Endothelial cell (in vitro differentiated cells): ENCODE results near the gene FXYD5. TPM values are rescaled to one million over a fixed set of nuclear protein-coding genes. Genes with fewer than 3 reads are reported as not detected.

Experiments
- DNase-seq: peaks from one replicate; pipeline ENCODE4 v3.0.0; 2021; ENCODE audit warnings: low spot score
- H3K27ac Mint-ChIP-seq: one replicate; pipeline ENCODE4 v1.8.0; 2021; ENCODE audit warnings: mixed read lengths, inconsistent platforms; ENCODE audit not compliant: unreplicated experiment
- H3K27me3 Mint-ChIP-seq: one replicate; pipeline ENCODE4 v1.8.0; 2021; ENCODE audit warnings: mild to moderate bottlenecking, moderate library complexity, mixed read lengths, inconsistent platforms; ENCODE audit not compliant: unreplicated experiment
- H3K36me3 Mint-ChIP-seq: one replicate; pipeline ENCODE4 v1.8.0; 2021; ENCODE audit warnings: mild to moderate bottlenecking, low read depth, mixed read lengths, inconsistent platforms; ENCODE audit not compliant: unreplicated experiment
- H3K4me1 Mint-ChIP-seq: one replicate; pipeline ENCODE4 v1.8.0; 2021; ENCODE audit warnings: mild to moderate bottlenecking, mixed read lengths, inconsistent platforms; ENCODE audit not compliant: unreplicated experiment
- H3K4me3 Mint-ChIP-seq: one replicate; pipeline ENCODE4 v1.8.0; 2021; ENCODE audit warnings: mild to moderate bottlenecking, mixed read lengths, inconsistent platforms; ENCODE audit not compliant: unreplicated experiment
- H3K9me3 Mint-ChIP-seq: one replicate; pipeline ENCODE4 v1.8.0; 2021; ENCODE audit warnings: mixed read lengths, inconsistent platforms; ENCODE audit not compliant: unreplicated experiment
- total RNA-seq: library from RNA; stranded (reverse); fragmentation: NEBNext Ultra II Directional; extraction: Animal tissue kit (Norgen Biotek cat#: 25700); gene quantifications from one replicate; pipeline ENCODE4 v1.2.1, GENCODE V29; 2021; ENCODE audit not compliant: unreplicated experiment
- TF ChIP-seq, protein P1 (sequence below): fragments of 200-600 bp; sonication (generic); IDR thresholded peaks from one replicate; pipeline ENCODE4 v1.5.0; 2021; ENCODE audit warnings: antibody characterized with exemption; ENCODE audit not compliant: unreplicated experiment

FXYD5 gene
- total RNA-seq, 1 donor from 2014 or later: 78.7 TPM

DNA sequence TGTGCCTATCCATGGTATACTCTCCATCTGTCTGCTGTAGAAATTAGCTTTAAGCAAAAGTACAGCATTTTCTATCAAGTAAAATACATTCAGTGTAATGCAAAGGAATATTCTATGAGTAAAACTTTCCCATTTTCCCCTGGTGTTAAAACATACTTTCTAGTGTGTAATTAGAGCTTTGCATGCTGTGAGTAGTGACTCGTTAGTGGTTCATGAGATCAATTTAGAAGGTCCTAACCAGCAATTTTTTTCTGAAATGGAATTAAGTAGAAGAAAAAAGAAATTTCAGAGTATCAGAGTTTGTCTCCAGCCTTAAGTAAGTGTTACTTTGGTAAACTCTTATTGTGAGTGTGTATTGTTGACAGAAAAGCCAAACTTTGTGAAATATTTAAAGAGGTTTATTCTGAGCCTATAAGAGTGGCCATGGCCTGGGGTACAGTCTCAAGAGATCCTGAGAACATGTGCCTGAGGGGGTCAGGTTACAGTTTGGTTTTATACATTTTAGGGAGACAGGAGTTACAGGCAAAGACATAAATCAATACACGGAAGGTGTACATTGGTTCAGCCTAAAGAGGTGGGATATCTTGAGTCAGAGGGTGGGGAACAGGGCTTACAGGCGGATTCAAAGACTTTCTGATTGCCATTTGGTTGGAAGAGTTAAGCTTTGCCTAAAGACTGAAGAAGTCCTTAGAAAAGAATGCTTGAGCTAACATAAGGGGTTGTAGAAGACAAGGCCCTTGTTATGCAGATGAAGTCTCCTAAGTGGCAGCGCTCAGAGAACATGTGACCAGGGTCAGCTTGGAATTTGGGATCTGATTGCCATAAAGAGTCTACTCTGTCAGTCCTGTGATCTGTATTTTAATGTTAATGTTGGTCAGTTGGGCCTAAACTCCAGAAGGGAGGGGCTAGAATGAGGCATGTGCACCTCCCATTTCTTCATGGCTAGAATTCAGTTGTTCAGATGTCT lies 48.5 kb downstream of the FXYD5 start:
- Mint-ChIP-seq H3K4me3 (no peak overlapping the region), H3K27me3 (peaks cover 7% of the 10 kb centered on the region), H3K4me1 (peaks cover 9% of the 10 kb centered on the region), H3K9me3 (no peaks in the 10 kb centered on the region), H3K36me3 (peaks cover 2% of the 10 kb centered on the region), H3K27ac (no peak overlapping the region)
- TF ChIP-seq, protein P1, sequence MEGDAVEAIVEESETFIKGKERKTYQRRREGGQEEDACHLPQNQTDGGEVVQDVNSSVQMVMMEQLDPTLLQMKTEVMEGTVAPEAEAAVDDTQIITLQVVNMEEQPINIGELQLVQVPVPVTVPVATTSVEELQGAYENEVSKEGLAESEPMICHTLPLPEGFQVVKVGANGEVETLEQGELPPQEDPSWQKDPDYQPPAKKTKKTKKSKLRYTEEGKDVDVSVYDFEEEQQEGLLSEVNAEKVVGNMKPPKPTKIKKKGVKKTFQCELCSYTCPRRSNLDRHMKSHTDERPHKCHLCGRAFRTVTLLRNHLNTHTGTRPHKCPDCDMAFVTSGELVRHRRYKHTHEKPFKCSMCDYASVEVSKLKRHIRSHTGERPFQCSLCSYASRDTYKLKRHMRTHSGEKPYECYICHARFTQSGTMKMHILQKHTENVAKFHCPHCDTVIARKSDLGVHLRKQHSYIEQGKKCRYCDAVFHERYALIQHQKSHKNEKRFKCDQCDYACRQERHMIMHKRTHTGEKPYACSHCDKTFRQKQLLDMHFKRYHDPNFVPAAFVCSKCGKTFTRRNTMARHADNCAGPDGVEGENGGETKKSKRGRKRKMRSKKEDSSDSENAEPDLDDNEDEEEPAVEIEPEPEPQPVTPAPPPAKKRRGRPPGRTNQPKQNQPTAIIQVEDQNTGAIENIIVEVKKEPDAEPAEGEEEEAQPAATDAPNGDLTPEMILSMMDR: no peak
- DNase-seq: no peak

DNA sequence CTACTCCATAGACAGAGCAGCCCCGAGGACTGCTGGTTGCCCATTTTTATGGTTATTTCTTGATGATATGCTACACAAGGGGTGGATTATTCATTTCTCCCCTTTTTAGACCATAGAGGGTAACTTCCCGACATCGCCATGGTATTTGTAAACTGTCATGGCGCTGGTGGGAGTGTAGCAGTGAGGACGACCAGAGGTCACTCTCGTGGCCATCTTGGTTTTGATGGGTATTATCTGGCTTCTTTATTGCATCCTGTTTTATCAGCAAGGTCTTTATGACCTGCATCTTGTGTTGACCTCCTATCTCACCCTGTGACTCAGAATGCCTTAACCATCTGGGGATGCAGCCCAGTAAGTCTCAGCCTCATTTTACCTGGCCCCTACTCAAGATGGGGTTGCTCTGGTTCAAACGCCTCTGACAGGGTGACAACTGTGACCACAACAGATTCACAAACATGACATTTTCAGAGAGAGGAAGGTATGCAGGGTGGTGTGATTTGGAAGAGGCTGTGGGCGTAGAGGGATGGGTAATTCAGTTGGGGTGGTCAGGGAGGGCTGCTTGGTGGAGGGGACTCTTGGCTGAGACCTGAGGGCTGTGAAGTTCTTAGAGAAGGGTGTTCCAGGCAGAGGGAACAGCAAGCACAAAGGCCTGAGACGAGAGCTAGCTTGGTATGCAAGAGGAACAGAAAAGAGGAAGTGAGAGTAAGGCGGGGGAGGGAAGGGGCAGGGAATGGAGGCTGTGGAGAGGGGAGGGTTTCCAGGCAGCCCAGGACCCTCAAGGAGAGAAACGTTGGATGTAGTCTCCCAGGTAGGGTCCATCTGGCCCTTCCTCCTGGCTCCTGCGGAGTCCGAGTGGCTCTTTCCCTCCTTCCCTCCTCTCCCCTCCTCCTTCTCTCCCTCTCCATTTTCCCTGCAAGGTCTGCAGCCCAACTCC lies 50.5 kb downstream of the FXYD5 start:
- H3K27ac Mint-ChIP-seq: no peak overlapping the region
- no peak for DNase-seq

DNA sequence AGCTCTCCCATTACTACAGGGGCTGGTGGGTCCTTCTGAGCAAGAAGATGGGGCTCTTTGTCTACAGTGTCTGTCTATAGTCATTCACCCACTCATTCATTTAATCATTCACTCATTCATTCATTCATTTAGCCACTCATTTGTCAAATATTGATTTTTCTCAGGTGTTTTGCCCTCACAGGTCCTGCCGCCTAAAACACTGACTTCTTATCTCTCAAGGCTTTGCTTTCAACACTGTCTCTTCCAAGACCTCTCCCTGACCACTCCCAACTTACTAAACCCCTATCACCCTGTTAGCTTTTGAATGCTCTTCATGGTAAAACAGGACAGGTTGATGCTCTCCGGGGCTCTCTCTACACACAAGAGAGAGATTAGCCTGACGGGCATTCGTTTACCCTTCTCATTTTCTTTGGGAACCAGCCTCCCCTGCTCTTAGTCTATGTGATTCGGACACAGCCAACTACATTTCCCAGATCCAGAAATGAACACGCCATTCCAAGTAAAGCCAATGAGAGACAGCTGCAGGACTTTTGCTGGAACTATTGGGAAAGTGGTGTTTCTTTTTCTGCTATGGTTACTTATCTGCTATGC lies 51.3 kb downstream of the FXYD5 start:
- H3K27me3 Mint-ChIP-seq: peaks cover 5% of the 10 kb centered on the region
- no peak overlapping the region for H3K4me3 Mint-ChIP-seq
- peaks cover 3% of the 10 kb centered on the region for H3K36me3 Mint-ChIP-seq
- no peak overlapping the region for H3K27ac Mint-ChIP-seq
- H3K9me3 Mint-ChIP-seq: no peaks in the 10 kb centered on the region
- TF ChIP-seq, protein P1: no peak
- H3K4me1 Mint-ChIP-seq: peaks cover 9% of the 10 kb centered on the region
- DNase-seq: no peak

More for the DNA sequence above, 50.5 kb downstream of the FXYD5 start:
- Mint-ChIP-seq H3K36me3 (peaks cover 3% of the 10 kb centered on the region), H3K9me3 (no peaks in the 10 kb centered on the region), H3K4me1 (peaks cover 9% of the 10 kb centered on the region), H3K27me3 (peaks cover 5% of the 10 kb centered on the region), H3K4me3 (no peak overlapping the region)
- TF ChIP-seq, protein P1: no peak

DNA sequence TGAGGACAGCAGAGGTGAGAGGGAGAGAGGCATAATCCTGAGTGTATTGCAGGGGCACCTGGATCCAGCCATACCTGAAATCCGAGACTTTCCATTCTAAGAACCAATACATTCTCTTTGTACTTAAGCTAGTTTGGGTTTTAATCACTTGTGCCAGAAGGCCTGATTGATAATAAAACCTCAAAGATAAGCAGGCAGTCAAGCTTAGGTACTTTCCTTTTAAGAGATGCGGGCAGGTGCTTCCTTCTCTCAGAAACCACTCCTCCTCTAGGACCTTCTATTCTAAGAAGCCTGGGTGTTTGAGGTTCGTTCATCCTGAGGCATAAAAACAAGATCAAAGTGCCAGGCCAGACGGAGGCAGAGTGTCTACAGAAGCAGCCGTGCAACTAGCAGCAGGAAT lies 51.8 kb downstream of the FXYD5 start:
- Mint-ChIP-seq H3K4me3 (no peak overlapping the region), H3K4me1 (peaks cover 9% of the 10 kb centered on the region), H3K36me3 (peaks cover 3% of the 10 kb centered on the region), H3K9me3 (no peaks in the 10 kb centered on the region), H3K27me3 (peaks cover 5% of the 10 kb centered on the region), H3K27ac (no peak overlapping the region)
- TF ChIP-seq, protein P1: no peak
- DNase-seq: no peak
